Hematopoietic multipotent progenitor cell treated with erythropoietin and hydrocortisone succinate and interleukin-3 and kit ligand, for 8 days (in vitro differentiated cells): Measurements from ENCODE around the gene ADAMTSL3.

Source experiments
- DNase-seq: peaks from one replicate; pipeline ENCODE4 v3.0.0-alpha.2; 2015

Gene ADAMTSL3

GRCh38 chr15:83842281-83842680 is 188.4 kb downstream of the ADAMTSL3 start:
- DNase-seq, result no peak

- DNase-seq, result no peak
These were observed 189.5 kb downstream of the ADAMTSL3 start for GRCh38 chr15:83843471-83843871.

- no peak for DNase-seq
These were observed 190.8 kb downstream of the ADAMTSL3 start for GRCh38 chr15:83844742-83845141.

- DNase-seq, result no peak
These were observed 191.3 kb downstream of the ADAMTSL3 start for GRCh38 chr15:83845230-83845629.

GRCh38 chr15:83846847-83847246 is 192.9 kb downstream of the ADAMTSL3 start:
- DNase-seq, result no peak

- no peak for DNase-seq
These were observed 194.6 kb downstream of the ADAMTSL3 start for GRCh38 chr15:83848315-83849050.

GRCh38 chr15:83850015-83850414 is 196.1 kb downstream of the ADAMTSL3 start:
- no peak for DNase-seq

GRCh38 chr15:83850501-83851245 is 196.8 kb downstream of the ADAMTSL3 start:
- no peak for DNase-seq

GRCh38 chr15:83853232-83853631 is 199.3 kb downstream of the ADAMTSL3 start:
- no peak for DNase-seq

GRCh38 chr15:83854321-83854720 is 200.4 kb downstream of the ADAMTSL3 start:
- no peak for DNase-seq

GRCh38 chr15:83854950-83855707 is 201.2 kb downstream of the ADAMTSL3 start:
- no peak for DNase-seq

GRCh38 chr15:83855956-83856355 is 202.0 kb downstream of the ADAMTSL3 start:
- no peak for DNase-seq

- no peak for DNase-seq
These were observed 205.0 kb downstream of the ADAMTSL3 start for GRCh38 chr15:83858820-83859505.

- no peak for DNase-seq
These were observed 212.8 kb downstream of the ADAMTSL3 start for GRCh38 chr15:83866692-83867091.

- no peak for DNase-seq
These were observed 215.4 kb downstream of the ADAMTSL3 start for GRCh38 chr15:83869341-83869740.

- peak; percentile 2 for DNase-seq
These were observed 218.1 kb downstream of the ADAMTSL3 start for GRCh38 chr15:83871808-83872559.

GRCh38 chr15:83873966-83874365 is 220.0 kb downstream of the ADAMTSL3 start:
- DNase-seq, result no peak

- DNase-seq, result no peak
These were observed 226.6 kb downstream of the ADAMTSL3 start for GRCh38 chr15:83880529-83880928.

GRCh38 chr15:83881156-83881555 is 227.2 kb downstream of the ADAMTSL3 start:
- no peak for DNase-seq

GRCh38 chr15:83886321-83886720 is 232.4 kb downstream of the ADAMTSL3 start:
- DNase-seq, result no peak

- DNase-seq, result no peak
These were observed 233.5 kb downstream of the ADAMTSL3 start for GRCh38 chr15:83887404-83887803.

- DNase-seq, result no peak
These were observed 234.0 kb downstream of the ADAMTSL3 start for GRCh38 chr15:83887961-83888360.
